GM19035 (cell line): ENCODE data around the gene MATCAP1.

Source experiments
- ATAC-seq: cut with Tn5 transposase; IDR thresholded peaks from one replicate; pipeline ENCODE4 v1.9.1; 2021; ENCODE audit not compliant: unreplicated experiment

Gene MATCAP1

DNA sequence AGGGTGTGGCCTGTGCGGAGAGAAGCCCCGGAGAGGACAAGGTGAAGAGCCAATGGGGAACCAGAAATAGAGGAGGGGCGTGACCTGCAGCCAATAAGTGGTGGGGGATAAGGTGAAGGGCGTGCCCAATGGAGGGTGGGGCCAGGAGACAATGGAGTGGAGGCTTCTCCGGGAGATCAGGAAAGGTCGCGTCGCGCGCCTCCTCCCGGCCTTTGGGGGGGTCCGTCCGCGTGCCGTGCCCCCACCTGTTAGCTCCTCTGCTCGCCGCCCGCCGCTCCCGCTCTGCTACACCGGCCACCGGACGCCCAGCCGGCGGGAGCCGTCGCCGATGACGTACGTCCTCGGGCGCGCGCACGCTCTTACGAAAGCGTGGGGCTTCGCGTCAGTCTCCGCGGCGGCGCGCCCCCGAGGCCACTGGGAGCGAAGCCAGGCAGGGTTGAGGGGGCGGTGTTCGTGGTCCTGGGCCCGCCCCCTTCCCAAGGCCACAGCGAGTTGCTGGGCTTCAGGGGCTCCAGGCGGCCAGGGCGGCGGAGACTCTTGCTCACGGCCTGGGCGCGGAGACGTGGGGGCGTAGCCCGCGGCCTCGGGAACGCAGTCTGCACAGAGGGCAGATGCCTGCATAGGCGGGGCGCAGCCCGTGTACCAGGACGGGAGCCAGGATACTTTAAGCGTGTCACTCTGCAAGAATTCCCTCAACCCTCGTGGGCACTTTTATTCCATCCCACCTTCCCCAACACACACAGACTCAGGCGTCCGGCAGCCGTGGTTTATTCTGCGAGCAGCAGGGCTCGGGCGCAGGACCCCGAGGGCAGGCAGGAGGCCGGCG lies at the start of gene MATCAP1:
Gene MATCAP1 (minus strand): TSS at position 337 of the 826 bp plus-strand sequence. CDS start 3,353 bp downstream, outside the sequence.
- peak; percentile 91 for ATAC-seq

DNA sequence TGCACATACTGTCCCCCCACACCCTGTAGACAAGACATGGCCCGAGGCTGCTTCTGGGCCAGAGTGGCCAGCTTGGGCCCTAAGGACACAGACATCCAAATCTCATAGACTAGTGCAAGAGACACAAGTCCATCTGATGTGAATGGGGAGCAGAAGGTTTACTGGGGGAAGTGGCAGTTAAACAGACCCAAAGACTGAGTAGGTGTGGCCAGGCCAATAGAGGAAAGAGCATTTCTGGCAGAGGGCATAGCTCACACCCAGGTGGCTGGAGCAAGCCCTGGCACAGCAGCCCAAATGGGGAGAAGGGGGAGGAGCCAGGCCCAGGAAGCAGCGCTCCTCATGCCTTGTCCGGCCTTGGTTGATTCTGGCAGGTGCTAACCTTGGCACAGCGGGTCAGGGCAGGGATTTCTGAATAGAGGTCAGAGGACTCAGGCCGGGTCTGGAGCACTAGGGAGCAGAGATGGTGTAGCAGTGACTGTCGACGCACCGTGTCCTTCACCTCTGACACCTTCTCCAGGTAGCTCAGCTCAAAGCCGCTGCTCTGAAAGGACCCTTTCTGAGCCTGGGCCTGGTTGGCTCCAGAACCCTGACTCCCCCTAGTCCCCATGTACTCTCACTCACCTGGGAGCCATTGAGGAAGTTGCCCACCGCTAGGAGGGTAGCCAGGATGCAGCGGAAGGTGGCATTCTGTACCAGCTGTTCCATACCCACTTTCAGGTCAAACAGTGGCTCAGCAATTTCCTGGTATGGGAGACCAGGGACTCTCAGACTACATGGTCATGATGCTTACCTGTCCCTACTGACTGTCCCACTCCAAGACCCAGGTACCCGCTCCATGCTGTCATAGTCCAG lies 47.3 kb upstream of the MATCAP1 start:
- ATAC-seq: no peak

DNA sequence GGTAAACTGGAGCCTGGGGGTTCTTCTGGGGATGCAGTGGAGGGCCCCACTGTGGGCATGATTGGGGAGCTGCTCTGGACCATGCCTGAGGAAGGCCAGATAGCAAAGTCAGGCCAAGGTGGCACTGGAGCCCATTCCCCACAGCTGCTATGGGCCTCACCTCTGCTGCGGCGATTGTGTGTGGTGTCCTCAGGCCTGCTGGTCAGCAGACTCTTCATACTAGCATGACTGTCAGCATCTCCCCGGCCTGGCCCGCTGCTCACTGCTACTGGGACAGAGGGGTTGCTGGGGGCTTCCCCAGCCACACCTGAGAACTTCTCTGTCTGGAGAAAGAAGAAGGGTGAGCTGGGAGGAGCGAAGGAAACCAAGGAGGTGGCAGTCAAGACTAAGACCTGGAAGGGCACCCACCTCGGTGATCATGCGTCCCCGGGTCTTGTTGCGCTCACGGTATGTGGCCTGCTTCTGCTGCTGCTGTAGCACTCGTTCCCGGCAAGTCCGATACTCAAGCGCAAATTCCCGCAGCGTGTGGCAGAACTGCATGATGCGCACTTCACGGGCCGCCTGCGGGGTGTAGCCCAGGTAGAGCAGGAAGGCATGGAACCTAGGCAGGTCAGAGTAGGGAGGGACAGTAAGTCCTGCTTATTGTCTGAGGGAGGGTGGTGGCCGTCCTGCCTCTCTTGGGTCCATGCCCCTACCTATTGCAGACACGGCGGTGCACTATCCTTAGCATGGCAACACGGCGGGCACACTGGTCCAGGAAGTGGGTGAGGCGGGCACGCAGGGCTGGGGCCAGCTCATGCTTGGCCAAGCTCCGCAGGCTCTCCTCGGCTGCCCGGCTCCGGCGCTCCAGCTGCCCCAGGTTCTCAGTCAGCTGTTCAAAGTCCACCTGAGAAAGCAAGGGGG lies 46.4 kb upstream of the MATCAP1 start:
- no peak for ATAC-seq

DNA sequence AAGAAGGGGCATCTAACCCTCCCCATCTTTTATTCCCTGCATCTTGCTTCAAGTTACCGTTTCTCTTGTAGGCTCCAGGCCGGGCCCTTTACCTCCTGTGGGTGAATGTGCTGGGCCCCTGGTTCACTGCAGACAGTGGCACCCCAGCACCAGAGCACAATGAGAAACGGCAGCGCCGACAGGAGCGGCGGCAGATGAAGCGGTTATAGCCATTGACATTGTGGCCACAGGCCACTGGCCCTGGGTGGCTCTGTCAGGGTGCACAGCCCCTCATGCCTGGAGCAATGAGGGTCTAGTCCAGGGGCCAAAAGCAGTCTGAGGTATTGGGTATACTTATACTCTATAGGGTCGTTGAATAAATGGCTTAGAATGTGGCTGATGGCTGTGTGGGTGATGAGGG lies 45.1 kb upstream of the MATCAP1 start:
- ATAC-seq: no peak

DNA sequence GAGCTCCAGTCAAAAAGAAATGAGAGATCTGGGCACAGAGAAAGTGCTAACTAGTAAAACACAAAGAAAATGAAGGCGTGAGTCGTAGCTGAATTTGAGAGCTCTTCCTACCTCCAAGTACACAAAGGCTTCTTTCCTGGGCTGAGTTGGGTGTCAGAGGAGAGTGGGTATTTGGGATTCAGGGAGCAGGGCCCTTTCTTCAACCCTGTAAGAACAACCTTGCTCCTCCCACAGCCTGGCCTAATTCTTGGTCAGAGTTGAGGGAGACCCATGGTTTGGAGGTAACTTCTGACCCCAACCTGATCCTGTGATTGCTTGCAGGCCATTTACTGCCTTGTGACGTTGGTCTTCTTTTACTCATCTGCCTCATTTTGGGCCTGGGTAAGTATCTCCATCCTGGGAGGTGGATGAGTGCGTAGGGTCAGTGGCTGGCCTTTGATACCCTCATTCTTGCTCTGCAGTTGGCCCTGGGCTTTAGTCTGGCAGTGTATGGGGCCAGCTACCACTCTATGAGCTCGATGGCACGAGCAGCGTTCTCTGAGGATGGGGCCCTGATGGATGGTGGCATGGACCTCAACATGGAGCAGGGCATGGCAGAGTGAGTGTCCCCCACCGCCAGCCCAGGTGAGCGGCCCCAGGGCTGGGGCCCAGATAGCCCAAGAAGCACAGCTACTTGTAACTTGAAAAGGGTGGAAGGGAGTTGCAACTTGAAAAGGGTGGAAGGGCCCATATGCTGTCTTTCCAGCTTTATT lies 44.4 kb upstream of the MATCAP1 start:
- no peak for ATAC-seq

DNA sequence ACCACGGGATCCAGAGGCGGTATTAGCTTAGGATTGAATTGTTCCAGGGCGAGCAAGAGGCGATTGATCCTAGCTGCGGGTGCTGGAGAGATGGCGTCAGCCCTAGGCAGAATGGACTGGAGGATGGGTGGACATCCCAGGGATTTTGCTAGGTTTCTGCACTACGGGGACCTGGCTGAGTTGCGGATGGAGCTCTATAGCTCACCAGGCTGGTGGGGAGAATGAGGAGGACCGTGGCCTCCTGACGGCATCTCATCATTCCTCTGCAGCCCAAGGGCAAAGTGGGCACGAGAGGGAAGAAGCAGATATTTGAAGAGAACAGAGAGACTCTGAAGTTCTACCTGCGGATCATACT lies 43.8 kb upstream of the MATCAP1 start:
- no peak for ATAC-seq

DNA sequence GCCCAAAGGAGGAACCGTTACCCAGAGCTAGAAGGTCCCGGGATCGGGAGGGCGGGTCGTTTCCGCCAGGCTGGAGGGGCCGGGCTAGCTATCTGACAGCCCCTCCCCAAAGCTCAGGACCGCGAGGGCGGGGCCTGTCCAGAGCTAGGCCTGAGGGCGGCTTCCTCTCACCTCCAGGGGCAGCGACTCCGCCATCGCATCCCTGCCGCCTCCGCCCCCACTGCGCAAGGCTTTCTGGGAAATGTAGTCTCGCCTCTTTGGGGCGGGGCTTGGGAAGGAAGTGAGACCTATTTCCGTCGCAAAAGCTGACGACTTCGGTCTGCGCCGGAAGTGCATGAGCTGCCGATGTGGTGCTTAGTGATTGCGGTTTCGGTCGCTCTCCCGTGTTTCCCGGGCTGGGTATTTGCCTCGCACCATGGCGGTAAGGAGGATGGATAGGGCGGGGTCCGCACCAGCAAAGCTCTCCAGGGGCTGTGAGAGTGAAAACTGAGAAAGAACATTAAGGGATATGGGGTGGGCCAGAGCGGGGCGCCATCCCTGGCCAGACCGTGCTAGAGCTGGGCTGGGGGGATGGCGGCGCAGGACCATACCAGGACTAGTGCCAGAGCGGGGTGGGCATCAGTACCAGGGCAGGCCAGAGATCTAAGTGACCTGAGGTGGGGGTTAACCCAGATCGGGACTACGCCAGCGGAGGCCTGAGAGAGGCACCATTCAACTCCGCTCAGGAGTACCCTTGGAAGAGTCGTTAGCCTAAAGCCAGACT lies 43.2 kb upstream of the MATCAP1 start, which contains the start of gene TMEM208:
Gene TMEM208 (plus strand): TSS at position 327 of the 763 bp plus-strand sequence. CDS start 89 bp downstream, at position 416.
- ATAC-seq: peak; percentile 97

DNA sequence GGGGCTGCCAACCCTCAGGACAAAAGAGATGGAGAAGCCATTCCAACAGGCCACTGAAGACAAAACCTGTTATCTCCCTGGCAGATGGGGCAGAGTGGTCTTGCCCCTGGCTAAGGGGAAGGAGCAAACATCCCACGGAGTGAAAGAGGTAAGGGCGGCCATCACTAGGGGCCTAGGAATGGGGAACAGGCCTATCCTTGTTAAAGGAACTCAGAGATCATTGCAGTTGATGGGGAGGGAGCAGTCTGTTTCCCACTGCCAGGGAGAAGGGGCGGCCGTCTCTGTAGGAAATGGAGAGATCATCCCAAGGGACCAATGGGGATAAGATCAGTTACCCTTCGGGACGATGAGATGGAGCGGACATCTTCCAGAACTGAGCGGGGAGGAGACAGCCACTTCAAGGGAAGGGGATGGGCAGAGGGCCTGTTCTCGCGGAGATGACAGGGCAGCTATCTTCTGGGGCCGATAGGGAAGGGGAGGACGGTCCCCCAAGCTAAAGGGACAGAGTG lies 42.6 kb upstream of the MATCAP1 start:
- no peak for ATAC-seq

DNA sequence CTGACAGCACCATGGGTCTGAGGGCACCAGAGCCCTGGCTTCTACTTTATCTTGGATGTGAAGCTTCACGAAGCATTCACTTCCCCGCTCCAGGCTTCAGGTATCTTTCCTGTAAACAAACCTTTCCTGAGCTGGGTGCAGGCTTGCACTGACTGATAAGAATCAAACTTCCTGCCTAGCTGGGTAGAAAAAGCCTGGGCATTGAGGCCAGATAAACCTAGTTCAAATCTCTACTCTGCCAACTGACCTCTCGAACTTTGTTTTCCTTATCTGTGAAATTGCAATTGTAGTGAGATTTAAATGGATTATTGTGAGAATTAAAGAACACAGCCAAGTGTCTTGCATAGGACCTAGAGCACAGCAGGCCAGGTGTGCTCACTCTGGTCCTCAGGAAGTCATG lies 40.2 kb upstream of the MATCAP1 start:
- ATAC-seq: no peak

DNA sequence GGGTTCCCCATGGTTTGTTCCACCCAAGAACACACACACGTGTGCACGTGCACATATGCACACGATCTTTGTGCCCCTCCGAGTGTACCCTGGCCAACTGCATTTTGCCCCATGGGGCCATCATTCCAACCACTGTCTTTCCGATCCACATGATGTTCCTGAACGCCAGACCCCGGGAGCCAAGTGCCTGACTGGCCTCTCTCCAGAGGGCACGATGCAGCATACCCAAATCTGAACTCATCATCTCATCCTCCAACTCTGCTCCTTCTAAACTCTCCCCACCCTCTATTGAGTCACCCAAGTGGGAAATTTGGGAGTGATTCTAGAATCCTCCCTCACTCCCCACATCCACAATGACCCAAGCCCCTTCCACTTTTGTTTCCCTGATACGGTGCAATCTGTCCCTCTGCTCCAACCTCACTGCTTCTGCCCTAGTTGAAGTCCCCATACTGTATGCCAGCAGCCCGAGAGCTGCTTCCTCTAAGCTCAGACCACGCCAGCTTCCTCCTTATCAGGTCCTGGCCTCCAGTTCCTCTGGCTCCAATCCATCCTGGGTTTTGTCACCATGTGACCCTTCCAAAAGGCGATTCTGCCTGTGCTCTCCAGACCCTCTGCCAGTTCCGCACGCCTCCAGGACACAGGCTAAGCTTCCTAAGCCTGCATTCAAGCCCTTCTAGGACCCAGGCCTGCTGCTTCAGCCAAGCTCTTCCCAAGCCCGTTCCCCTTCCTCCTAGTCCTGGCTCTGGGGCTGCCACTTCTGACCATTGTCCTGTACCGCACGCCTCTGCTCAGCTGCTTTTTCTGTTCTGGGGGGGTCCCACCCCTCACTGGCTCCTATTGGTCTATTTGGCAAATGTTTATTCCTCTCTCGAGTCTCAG lies 33.1 kb upstream of the MATCAP1 start:
- no peak for ATAC-seq

DNA sequence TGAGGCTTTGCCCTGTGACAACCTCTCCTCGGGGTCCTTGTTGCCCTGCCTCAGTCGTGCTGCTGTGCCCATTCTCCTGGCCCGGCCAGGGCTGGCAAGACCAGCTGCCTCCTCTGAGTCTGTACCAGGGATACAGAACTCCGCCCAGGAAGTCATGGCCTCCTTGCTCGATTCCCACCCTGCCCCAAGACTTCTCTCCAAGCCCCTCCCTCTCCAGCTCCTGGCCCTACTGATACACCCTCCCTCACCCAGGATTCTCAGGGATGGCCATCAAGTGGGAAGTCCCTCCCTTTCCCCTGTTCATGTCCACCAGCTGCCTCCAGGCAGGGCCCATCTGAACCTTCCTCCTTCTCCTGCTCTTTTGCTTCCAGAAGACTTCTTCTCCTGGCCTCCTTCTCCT lies 31.9 kb upstream of the MATCAP1 start:
- no peak for ATAC-seq

DNA sequence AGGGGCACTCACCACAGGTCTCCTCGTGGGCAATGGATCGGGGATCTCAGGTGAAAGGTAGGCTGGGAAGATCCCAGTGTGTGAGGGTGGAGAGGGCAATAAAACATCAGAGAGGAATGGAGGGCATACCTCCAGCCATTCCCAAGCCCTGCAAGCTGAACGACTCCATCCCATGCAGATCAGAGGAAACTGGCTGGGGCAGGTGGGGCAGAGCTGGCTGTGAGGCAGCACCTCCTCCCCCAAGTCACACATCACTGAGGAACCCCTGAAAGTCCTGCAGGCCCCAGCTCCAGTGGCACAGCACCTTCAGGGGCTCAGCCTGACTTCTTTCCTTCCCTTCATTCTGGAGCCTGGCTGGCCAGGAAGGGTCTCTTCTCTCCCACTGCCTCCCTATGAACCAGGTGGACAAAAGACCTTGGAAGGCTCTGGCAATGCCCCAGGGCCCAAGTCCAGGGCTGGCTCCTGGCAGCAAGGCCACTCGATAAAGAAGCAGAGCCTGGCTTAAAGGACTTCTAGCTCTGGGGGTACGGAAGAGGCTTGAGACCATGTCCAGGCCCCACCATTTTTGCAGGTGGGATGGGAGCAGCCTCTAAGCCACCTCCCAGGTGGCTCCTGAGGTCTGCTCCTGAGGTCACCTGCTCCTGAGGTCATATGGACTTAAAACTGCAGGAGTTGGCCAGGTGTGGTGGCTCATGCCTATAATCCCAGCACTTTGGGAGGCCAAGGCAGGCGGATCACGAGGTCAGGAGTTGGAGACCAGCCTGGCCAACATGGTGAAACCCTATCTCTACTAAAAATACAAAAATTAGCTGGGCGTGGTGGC lies 29.6 kb upstream of the MATCAP1 start:
- no peak for ATAC-seq

DNA sequence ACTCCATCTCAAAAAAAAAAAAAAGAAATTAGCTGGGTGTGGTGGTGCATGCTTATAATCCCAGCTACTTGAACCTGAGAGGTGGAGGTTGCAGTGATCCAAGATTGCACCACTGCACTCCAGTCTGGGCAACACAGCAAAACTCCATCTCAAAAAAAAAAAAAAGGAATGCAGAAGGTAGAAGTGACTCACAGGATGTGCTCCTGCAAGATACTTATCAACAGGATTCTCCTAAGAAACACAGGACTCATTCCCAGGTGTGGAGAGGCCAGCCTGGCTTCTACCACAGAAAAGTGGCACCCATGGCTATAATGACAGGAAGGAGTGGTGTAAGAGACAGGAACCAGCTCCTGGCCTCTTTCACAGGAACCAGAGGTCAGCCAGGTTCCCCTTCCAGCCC lies 29.0 kb upstream of the MATCAP1 start:
- ATAC-seq: no peak

DNA sequence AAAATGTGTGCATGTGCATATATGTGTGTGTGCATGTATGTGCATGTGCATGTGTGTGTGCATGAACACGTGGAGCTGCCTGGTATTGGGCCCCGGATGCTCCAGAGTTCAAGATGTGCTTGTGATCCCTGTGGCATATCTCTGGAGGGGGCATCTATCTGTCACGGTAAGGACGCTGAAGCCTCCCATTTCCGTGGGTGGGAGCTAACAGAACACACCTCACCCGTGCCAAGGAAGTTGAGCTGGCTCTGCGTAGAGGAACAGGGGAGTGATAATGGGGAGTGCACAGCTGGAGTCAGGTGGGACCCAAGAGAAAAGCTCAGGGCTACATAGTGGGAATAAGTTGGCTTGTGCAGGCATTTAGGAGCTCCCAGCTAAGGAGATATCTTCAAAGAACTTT lies 27.9 kb upstream of the MATCAP1 start:
- ATAC-seq: no peak

DNA sequence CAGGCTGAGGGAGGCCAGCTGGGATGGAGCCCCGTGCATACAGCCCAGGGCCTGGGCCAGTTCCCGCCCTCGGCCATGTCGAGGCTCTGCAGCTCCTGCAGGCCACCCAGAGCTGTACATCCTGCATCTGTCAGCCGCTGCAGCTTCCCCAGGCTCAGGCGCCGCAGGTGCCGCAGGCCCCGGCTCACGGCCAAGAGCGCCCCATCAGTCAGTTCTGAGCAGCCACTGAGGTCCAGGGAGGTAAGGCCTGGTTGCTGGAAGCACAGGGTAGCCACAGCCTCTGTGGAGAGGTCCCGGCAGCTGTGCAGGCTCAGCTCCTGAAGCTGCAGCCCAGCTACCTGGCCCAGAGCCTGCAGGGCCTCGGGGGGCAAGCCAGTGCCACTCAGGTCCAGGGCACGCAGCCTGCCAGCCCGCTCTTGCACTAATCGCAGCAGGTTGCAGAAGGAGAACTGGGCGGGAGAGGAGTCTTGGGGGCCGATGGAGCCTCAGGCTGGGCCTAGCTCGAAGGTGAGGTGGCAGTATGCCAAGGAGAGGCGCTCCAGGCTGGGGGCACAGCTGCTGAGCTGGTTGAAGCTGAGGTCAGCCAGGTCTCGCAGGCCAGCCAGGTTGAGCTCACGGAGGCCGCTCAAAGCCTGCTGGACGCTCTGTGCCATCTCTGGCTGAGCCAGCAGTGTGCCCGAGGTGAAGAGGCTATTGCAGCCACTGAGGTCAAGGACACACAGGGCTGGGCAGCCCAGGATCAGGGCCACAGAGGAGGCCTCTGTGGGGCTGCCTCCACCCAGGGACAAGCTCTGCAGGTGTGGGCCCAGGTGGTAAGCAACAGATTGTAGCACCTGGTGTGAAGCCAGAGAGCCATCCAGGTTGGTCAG lies 26.5 kb upstream of the MATCAP1 start:
- no peak for ATAC-seq

DNA sequence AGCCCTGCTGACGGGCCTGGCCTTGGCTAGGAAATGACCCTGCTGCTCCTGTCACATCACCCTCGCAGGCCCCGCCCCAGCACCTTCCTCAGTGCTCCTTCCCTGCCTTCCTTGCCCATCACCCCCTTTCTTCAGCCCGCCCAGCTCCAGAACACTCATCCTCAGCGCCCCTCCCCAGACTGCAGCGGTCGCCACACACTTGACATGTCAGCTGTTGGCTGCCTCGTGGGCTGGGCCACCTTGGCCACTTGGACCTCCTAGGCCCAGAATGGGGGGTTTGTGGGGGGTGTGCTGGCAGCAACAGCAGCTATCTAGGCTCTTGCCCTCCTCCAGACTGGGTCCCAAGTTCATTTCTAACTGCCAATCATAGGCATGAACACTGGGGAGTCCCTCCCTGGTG lies 25.8 kb upstream of the MATCAP1 start:
- no peak for ATAC-seq
